ENCODE results near the gene PAXX. TPM values are rescaled to one million over a fixed set of nuclear protein-coding genes. Genes with fewer than 3 reads are reported as not detected.

Gene PAXX
- total RNA-seq, 2 experiments from 2014 or later = 75.9 to 76.8 TPM

DNA sequence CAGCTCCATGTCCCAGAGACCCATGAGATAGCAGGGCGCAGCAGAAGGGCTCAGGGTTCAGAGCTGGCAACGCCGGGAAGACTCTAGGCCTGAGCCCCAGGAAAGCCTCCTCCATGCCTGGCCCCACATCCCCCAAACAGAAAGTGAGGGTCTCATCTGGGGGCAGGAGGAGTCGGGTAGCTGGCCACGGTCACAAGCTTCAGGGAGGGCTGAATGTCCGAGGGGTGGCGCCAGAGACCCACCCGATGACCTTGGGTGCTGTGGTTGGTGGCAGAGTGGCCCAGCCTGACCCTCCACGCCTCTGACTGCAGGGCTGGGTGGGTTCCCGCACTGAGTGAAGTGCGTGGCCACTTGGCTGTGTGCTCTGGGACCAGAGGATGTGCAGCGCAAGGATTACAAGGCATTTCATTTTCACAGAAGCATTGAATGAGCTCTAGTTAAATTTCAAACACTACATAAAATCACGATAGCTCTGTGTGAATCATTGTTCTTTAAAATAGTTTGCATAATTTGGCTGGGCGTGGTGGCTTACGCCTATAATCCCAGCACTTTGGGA lies 44.2 kb upstream of the PAXX start:
- CTCF ChIA-PET = interaction anchor here (0.7 to 2.7 kb wide), 14 partner anchors 11 to 294 kb away, joined by 3 to 30 read pairs (median 3); partner anchors contain the start of genes AJM1, MAN1B1 and SAPCD2
- intact Hi-C loops (cut with micrococcal nuclease) = loop anchor here (1.0 kb wide), 1 partner anchor 87 kb away; no protein-coding TSS in a partner anchor
- no peak overlapping the region for H3K27ac Mint-ChIP-seq
- DNase-seq = peak; percentile 42
- H3K27me3 Mint-ChIP-seq (ENCODE audit: low read depth) = no peaks in the 10 kb centered on the region
- H3K4me1 Mint-ChIP-seq (ENCODE audit: low read depth) = peaks cover 7% of the 10 kb centered on the region
- no peaks in the 10 kb centered on the region for H3K36me3 Mint-ChIP-seq (ENCODE audit: low read depth)
- no peak overlapping the region for H3K4me3 Mint-ChIP-seq
- no peaks in the 10 kb centered on the region for H3K9me3 Mint-ChIP-seq

DNA sequence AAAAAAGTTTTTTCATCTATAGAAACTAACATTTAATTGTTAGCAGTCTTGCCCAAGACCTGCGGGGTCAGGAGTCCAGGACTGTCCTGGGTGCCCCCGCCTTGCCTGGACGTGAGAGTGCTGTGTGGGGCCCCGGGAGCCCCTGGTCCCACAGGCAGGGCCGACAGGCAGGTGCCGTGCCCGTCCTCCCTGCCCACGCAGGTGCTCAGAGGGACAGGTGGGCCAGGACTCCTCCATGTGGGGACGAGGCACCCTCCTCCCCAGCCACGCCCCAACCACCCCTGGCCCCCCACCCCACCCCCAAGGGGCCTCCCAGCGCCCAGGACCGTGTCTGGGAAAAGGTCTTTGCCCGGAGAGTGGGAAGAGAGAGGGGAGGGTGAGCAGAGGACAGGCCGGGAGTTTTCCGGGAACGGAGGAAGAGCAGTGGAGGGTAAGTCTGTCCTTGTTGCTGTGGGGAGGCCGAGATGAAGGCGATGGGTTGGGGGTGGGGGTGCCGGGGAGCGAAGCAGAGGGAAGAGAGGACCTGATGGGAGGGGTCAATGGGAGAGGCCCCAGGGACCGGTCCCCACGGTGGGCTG lies 42.9 kb upstream of the PAXX start:
- Mint-ChIP-seq H3K4me3 (peak overlapping the region; percentile 80), H3K27me3 (ENCODE audit: low read depth) (no peaks in the 10 kb centered on the region), H3K27ac (peak overlapping the region; percentile 71), H3K9me3 (no peaks in the 10 kb centered on the region), H3K4me1 (ENCODE audit: low read depth) (peaks cover 4% of the 10 kb centered on the region), H3K36me3 (ENCODE audit: low read depth) (no peaks in the 10 kb centered on the region)
- CTCF ChIA-PET = interaction anchor here (2.7 kb wide), 1 partner anchor 86 kb away, joined by 30 read pairs; no protein-coding TSS in a partner anchor
- DNase-seq = no peak
- intact Hi-C loops (cut with micrococcal nuclease) = no loop called here

DNA sequence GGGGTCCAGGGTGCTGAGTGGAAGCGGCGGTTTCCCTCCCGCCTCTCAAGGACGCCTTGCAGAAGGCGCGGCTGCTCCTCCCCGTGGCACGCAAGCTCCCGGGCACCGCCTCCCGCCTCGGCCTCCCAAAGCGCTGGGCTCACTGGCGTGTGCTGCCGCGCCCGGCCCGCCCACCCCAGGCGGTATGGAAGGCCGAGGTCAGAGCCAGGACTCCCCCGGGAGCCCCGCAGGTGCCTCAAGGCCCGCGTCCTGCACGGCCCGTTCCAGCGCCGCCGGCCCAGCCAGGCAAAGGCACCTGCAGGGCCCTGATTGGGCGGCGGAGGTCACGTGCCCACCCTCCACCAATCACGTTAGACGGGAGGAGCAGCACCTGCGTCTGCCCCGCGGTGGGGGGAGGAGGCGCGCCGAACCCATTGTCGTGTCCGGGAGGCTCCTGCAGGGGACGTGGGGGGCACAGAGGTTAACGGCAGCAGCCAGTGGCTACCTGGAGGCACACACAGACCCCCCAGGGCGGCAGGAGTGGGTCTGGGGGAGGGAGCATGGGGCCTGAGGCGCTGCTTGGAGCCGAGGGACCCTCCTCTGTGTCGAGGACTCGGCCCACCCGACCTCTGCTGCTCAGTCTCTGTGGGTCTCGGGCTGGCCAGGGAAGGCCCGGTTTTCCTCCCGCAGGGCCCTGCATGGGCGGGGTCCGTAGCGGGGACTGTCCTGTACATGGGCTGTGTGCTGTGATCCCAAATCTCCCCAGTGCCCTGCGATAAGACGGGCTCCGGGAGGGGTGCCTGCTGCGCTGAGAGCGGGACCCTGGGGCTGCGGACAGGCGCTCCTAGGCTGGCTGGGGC lies 42.2 kb upstream of the PAXX start:
- intact Hi-C loops (cut with micrococcal nuclease) = loop anchor here (1.0 kb wide), 1 partner anchor 42 kb away; the partner anchor contains the start of gene PAXX
- peak; percentile 98 for DNase-seq
- Mint-ChIP-seq H3K4me3 (peak overlapping the region; percentile 82), H3K4me1 (ENCODE audit: low read depth) (peaks cover under 1% of the 10 kb centered on the region), H3K36me3 (ENCODE audit: low read depth) (no peaks in the 10 kb centered on the region), H3K9me3 (no peaks in the 10 kb centered on the region), H3K27ac (peak overlapping the region; percentile 72), H3K27me3 (ENCODE audit: low read depth) (no peaks in the 10 kb centered on the region)
- CTCF ChIA-PET = interaction anchor here (0.7 kb wide), 1 partner anchor 172 kb away, joined by 3 read pairs; no protein-coding TSS in a partner anchor

DNA sequence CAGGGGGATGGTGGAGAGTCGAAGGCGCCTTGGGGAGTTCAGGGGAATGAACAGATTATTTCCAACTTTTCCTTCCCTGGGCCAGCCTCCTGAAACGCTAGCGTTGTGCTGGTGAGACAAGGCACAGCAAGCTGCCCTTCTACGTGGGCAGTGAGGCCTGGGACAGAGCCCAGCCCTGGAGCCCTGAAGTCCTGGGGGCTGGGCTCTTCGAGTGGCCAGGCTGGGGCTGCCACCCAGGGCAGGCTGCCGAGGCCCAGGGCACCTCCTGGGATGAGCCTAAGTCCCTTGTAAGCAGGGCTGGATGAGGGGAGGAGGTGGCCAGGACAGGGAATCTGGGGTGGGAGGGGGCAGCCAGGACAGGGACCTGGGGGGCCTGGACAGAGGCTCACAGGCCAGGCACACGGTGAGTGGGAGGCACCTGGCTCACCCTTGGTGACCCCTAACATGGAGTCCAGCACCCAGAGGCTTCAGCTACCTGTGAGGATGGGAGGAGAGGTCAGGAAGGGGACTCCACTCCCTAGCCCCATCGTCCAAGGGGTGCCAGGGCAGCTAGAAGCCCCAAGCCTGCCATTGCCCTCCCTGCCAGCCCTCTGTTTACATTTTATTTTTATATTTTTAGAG lies 41.5 kb upstream of the PAXX start:
- Mint-ChIP-seq H3K36me3 (ENCODE audit: low read depth) (no peaks in the 10 kb centered on the region), H3K9me3 (no peaks in the 10 kb centered on the region), H3K27me3 (ENCODE audit: low read depth) (no peaks in the 10 kb centered on the region), H3K4me1 (ENCODE audit: low read depth) (no peaks in the 10 kb centered on the region), H3K4me3 (peak overlapping the region; percentile 82), H3K27ac (peak overlapping the region; percentile 59)
- no peak for DNase-seq
- intact Hi-C loops (cut with micrococcal nuclease) = loop anchor here (1.0 kb wide), 1 partner anchor 42 kb away; the partner anchor contains the start of gene PAXX
- CTCF ChIA-PET = interaction anchor here (0.7 to 0.9 kb wide), 2 partner anchors 21 to 173 kb away, joined by 3 read pairs; no protein-coding TSS in a partner anchor

DNA sequence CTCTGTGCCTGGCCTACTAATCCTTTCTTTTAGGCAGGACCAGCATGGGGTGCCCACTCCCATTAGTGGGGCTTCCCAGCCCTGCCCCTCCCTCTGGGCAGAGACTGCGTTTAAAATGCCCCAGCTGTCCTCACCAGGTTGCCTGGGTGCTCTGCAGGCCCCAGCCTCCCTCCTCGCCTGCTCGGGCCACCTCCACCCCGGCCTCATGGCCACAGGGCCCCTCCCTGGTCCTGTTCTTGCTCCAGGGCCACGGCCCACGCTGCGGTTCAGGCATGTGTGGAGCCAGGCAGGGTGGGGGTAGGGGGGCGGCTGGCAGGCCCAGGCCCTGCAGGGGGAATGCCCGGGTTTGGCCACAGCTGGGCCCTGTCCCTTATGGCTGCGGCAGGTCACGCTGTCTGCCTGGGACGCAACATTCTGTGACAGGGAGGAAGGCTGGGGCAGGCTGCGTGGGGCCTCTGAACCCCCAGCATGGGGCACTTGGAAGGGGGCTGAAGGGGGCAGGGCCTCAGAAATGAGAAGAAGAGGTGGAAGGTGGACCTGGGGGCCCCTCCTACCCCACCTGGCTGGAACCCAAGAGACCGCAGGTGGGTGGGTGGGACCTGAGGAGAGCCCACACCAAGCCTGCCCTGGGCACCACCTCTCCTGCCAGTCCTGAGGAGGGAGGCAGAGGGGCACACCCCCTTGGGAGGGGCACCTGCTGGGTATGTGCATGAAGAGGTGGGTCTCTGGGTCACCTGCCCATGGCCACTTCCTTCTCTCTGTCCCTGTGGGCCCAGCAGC lies 40.5 kb upstream of the PAXX start, which contains the start of gene LCN12:
LCN12 (plus strand) TSS at position 733 of the 780 bp plus-strand sequence. CDS start 55 bp downstream, outside the sequence.
- Mint-ChIP-seq H3K27ac (no peak within 1 kb of the TSS), H3K4me3 (no peak within 1 kb of the TSS), H3K36me3 (ENCODE audit: low read depth) (no peaks in the 10 kb centered on the region), H3K27me3 (ENCODE audit: low read depth) (no peaks in the 10 kb centered on the region), H3K4me1 (ENCODE audit: low read depth) (no peaks in the 10 kb centered on the region), H3K9me3 (peaks cover 1% of the 10 kb centered on the region)
- DNase-seq = no peak
- intact Hi-C loops (cut with micrococcal nuclease) = no loop called here
- CTCF ChIA-PET = interaction anchor here (0.9 kb wide), 1 partner anchor 20 kb away, joined by 3 read pairs; no protein-coding TSS in a partner anchor

GRCh38 chr9:136952321-136952850 lies 39.8 kb upstream of the PAXX start:
- H3K27me3 Mint-ChIP-seq (ENCODE audit: low read depth) = no peaks in the 10 kb centered on the region
- H3K36me3 Mint-ChIP-seq (ENCODE audit: low read depth) = no peaks in the 10 kb centered on the region
- H3K9me3 Mint-ChIP-seq = peaks cover 2% of the 10 kb centered on the region
- H3K4me3 Mint-ChIP-seq = no peak overlapping the region
- H3K27ac Mint-ChIP-seq = no peak overlapping the region
- CTCF ChIA-PET = no interaction called here
- DNase-seq = no peak
- intact Hi-C loops (cut with micrococcal nuclease) = no loop called here
- H3K4me1 Mint-ChIP-seq (ENCODE audit: low read depth) = no peaks in the 10 kb centered on the region

DNA sequence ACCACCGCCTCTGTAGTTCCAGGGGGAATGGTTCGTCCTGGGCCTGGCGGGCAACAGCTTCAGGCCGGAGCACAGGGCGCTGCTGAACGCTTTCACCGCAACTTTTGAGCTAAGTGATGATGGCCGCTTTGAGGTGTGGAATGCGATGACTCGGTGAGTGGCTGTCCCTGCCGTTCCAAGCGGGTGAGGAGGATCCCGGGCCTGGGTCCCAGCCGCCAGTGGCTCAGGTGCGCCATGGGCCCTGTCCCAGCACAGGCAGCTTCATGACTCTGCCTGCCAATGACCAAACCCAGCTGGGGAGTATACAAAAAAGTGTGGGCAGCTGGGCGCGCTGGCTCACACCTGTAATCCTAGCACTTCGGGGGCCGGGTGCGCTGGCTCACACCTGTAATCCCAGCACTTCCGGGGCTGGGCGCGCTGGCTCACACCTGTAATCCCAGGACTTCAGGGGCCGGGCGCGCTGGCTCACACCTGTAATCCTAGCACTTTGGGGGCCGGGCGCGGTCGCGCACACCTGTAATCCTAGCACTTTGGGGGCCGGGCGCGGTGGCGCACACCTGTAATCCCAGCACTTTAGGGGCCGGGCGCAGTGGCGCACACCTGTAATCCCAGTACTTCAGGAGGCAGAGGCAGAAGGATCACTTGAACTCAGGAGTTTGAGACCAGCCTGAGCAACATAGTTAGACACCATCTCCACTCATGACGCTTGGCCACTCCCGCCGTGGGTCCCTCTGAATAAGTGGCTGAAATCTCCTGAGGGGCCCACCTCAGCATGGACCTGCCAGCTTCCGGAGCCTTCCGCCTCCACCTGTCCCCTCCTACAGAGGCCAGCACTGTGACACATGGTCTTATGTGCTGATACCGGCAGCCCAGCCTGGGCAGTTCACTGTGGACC lies 39.1 kb upstream of the PAXX start:
- Mint-ChIP-seq H3K4me1 (ENCODE audit: low read depth) (no peaks in the 10 kb centered on the region), H3K27me3 (ENCODE audit: low read depth) (no peaks in the 10 kb centered on the region), H3K9me3 (peaks cover 2% of the 10 kb centered on the region), H3K4me3 (no peak overlapping the region), H3K27ac (no peak overlapping the region), H3K36me3 (ENCODE audit: low read depth) (no peaks in the 10 kb centered on the region)
- CTCF ChIA-PET = no interaction called here
- intact Hi-C loops (cut with micrococcal nuclease) = no loop called here
- no peak for DNase-seq

DNA sequence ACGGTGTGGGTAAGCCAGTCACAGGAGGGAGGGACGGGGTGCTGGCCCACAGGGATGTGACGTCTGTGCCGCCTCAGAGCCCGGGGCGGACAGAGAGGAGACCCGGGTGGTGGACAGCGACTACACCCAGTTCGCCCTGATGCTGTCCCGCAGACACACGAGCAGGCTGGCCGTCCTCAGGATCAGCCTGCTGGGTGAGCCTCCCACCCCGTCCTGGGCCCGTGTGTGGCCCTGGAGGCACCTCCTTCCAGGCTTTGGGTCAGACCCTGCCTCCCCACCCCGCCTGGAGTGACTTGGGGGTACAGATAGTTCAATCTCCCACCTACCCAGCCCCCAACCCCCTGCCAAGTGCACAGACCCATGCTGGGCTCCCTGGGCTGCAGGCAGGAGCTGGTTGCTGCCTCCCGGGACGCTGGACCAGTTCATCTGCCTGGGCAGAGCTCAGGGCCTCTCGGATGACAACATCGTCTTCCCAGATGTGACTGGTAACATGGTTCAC lies 38.4 kb upstream of the PAXX start:
- Mint-ChIP-seq H3K9me3 (peaks cover 2% of the 10 kb centered on the region), H3K36me3 (ENCODE audit: low read depth) (no peaks in the 10 kb centered on the region), H3K27me3 (ENCODE audit: low read depth) (no peaks in the 10 kb centered on the region), H3K27ac (no peak overlapping the region), H3K4me3 (no peak overlapping the region), H3K4me1 (ENCODE audit: low read depth) (no peaks in the 10 kb centered on the region)
- intact Hi-C loops (cut with micrococcal nuclease) = no loop called here
- DNase-seq = no peak
- CTCF ChIA-PET = no interaction called here

- Mint-ChIP-seq H3K4me1 (ENCODE audit: low read depth) (no peaks in the 10 kb centered on the region), H3K36me3 (ENCODE audit: low read depth) (no peaks in the 10 kb centered on the region), H3K27me3 (ENCODE audit: low read depth) (no peaks in the 10 kb centered on the region), H3K9me3 (peaks cover 2% of the 10 kb centered on the region), H3K27ac (no peak overlapping the region), H3K4me3 (no peak overlapping the region)
- DNase-seq = no peak
- CTCF ChIA-PET = no interaction called here
- intact Hi-C loops (cut with micrococcal nuclease) = no loop called here
These were observed 37.7 kb upstream of the PAXX start for GRCh38 chr9:136954270-136955083.

All from activated naive CD4-positive, alpha-beta T cell treated with anti-CD3 and anti-CD28 coated beads for 36 hours (primary cell).